HepG2 (cell line): ENCODE data around the gene ANKRD17.

Experiments used
- ASH2L ChIP-seq: fragments of 300-600, 200-600 bp; sonication (generic); IDR thresholded peaks from 2 replicates; pipeline ENCODE4 v1.7.0; 2017; ENCODE audit warnings: low read depth, mild to moderate bottlenecking, moderate library complexity, mixed read lengths, low read length; ENCODE audit not compliant: insufficient read length
- CHD2 ChIP-seq: IDR thresholded peaks from 2 replicates; pipeline ENCODE4 v1.6.1; 2011; ENCODE audit warnings: low read depth, low read length, improper control_type of control experiment
- HMGXB4 ChIP-seq, 2 experiments: sonication (generic) in 1 of 2; formaldehyde crosslinking in 1 of 2; IDR thresholded peaks; 2 replicates each; pipeline versions ENCODE4 v1.4.0 to v1.6.1; 2018 to 2020; ENCODE audit warnings: missing genetic modification reagents in 2 of 2, borderline replicate concordance in 1 of 2, low read depth in 1 of 2, mild to moderate bottlenecking in 1 of 2, missing biosample characterization in 1 of 2
- MAFK ChIP-seq, 2 experiments: IDR thresholded peaks in 1 of 2; conservative IDR thresholded peaks in 1 of 2; 2 replicates each; pipeline ENCODE4 v1.6.1; 2011; ENCODE audit warnings: improper control_type of control experiment in 2 of 2, low read length in 2 of 2
- NFE2L1 ChIP-seq: sonication (generic); formaldehyde crosslinking; IDR thresholded peaks from 2 replicates; pipeline ENCODE4 v1.4.0; 2020; ENCODE audit warnings: missing genetic modification reagents, mild to moderate bottlenecking, borderline replicate concordance
- POLR2A ChIP-seq, 2 experiments: IDR thresholded peaks; 2 replicates each; pipeline ENCODE4 v1.6.1; 2011; ENCODE audit warnings: low read depth in 2 of 2, low read length in 2 of 2, mild to moderate bottlenecking in 1 of 2, moderate library complexity in 1 of 2; ENCODE audit not compliant: insufficient read depth in 1 of 2
- POLR2G ChIP-seq: fragments of 200-400 bp; formaldehyde crosslinking; IDR thresholded peaks from 2 replicates; pipeline ENCODE4 v1.6.1; 2018; ENCODE audit warnings: mild to moderate bottlenecking, low read depth, low read length, moderate library complexity
- RAD21 ChIP-seq: fragments of 450-650 bp; formaldehyde crosslinking; IDR thresholded peaks from 2 replicates; pipeline ENCODE4 v1.5.0; 2020; ENCODE audit warnings: mild to moderate bottlenecking
- TEAD2 ChIP-seq: sonication (generic); formaldehyde crosslinking; IDR thresholded peaks from 2 replicates; pipeline ENCODE4 v1.9.0; 2021; ENCODE audit warnings: missing genetic modification reagents
- ZNF121 ChIP-seq: sonication (generic); formaldehyde crosslinking; IDR thresholded peaks from 2 replicates; pipeline ENCODE4 v1.5.0; 2020; ENCODE audit warnings: mild to moderate bottlenecking, missing genetic modification reagents
- TF ChIP-seq, protein P1 (sequence below): sonication (generic); formaldehyde crosslinking; IDR thresholded peaks from 2 replicates; pipeline ENCODE4 v1.5.1; 2020; ENCODE audit warnings: missing genetic modification reagents, mild to moderate bottlenecking, borderline replicate concordance
- TF ChIP-seq, protein P2 (sequence below): sonication (generic); formaldehyde crosslinking; IDR thresholded peaks from 2 replicates; pipeline ENCODE4 v1.4.0; 2020; ENCODE audit warnings: missing genetic modification reagents

- no peak for TF ChIP-seq TEAD2 (CRISPR knock-in tag)
- no peak for TF ChIP-seq RAD21 (CRISPR knock-in tag)
- TF ChIP-seq, protein P1, sequence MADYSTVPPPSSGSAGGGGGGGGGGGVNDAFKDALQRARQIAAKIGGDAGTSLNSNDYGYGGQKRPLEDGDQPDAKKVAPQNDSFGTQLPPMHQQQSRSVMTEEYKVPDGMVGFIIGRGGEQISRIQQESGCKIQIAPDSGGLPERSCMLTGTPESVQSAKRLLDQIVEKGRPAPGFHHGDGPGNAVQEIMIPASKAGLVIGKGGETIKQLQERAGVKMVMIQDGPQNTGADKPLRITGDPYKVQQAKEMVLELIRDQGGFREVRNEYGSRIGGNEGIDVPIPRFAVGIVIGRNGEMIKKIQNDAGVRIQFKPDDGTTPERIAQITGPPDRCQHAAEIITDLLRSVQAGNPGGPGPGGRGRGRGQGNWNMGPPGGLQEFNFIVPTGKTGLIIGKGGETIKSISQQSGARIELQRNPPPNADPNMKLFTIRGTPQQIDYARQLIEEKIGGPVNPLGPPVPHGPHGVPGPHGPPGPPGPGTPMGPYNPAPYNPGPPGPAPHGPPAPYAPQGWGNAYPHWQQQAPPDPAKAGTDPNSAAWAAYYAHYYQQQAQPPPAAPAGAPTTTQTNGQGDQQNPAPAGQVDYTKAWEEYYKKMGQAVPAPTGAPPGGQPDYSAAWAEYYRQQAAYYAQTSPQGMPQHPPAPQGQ (CRISPR knock-in tag) = no peak
- no peak for TF ChIP-seq NFE2L1 (CRISPR knock-in tag)
- TF ChIP-seq POLR2A (IDR thresholded peaks at IDR 0.05; ENCODE audit: insufficient read depth in 1 of 2, low read depth in 2 of 2, low read length in 2 of 2) = no peak
- no peak for TF ChIP-seq HMGXB4 (CRISPR knock-in tag; IDR thresholded peaks at IDR 0.05; ENCODE audit: borderline replicate concordance in 1 of 2, low read depth in 1 of 2)
- TF ChIP-seq POLR2G = no peak
- TF ChIP-seq, protein P2, sequence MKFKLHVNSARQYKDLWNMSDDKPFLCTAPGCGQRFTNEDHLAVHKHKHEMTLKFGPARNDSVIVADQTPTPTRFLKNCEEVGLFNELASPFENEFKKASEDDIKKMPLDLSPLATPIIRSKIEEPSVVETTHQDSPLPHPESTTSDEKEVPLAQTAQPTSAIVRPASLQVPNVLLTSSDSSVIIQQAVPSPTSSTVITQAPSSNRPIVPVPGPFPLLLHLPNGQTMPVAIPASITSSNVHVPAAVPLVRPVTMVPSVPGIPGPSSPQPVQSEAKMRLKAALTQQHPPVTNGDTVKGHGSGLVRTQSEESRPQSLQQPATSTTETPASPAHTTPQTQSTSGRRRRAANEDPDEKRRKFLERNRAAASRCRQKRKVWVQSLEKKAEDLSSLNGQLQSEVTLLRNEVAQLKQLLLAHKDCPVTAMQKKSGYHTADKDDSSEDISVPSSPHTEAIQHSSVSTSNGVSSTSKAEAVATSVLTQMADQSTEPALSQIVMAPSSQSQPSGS (CRISPR knock-in tag) = no peak
- TF ChIP-seq CHD2 = no peak
- no peak for TF ChIP-seq ZNF121 (CRISPR knock-in tag)
- TF ChIP-seq MAFK (conservative IDR thresholded peaks at IDR 0.05 in 1 of 2, IDR thresholded peaks at IDR 0.05 in 1 of 2; ENCODE audit: low read length in 2 of 2) = no peak
- no peak for TF ChIP-seq ASH2L
Observed at GRCh38 chr4:73051625-73052024, 207.0 kb downstream of the ANKRD17 start.
